ENCODE results near the gene RRBP1. TPM values are rescaled to one million over a fixed set of nuclear protein-coding genes. Genes with fewer than 3 reads are reported as not detected.

The RRBP1 gene
- total and polyA plus RNA-seq, 3 donors from 2014 or later: 93.8 to 146 (median 144) TPM

DNA sequence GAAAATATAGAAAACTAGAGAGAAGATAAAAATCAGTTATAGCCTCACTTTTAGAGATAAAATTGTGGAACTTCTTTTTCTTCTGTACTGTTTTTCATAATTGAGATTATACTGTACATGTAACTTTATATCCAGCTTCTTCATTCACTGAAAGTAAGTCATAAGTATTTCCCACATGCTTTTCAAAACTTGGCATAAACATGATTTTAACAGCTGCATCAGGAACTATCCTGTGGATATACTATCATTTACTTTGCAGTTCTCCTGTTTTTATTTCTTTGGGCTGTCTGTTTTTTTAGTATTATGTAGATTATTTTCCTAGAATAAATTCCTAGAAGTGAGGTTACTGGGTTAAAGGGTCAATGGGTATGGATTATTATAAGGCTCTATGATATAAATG is 97.4 kb downstream of the RRBP1 start:
- H3K4me3 ChIP-seq: no peak overlapping the region
- no peaks in the 10 kb centered on the region for H3K9me3 ChIP-seq
- no peak for TF ChIP-seq POLR2A (IDR thresholded peaks at IDR 0.05)
- TF ChIP-seq, protein P1, sequence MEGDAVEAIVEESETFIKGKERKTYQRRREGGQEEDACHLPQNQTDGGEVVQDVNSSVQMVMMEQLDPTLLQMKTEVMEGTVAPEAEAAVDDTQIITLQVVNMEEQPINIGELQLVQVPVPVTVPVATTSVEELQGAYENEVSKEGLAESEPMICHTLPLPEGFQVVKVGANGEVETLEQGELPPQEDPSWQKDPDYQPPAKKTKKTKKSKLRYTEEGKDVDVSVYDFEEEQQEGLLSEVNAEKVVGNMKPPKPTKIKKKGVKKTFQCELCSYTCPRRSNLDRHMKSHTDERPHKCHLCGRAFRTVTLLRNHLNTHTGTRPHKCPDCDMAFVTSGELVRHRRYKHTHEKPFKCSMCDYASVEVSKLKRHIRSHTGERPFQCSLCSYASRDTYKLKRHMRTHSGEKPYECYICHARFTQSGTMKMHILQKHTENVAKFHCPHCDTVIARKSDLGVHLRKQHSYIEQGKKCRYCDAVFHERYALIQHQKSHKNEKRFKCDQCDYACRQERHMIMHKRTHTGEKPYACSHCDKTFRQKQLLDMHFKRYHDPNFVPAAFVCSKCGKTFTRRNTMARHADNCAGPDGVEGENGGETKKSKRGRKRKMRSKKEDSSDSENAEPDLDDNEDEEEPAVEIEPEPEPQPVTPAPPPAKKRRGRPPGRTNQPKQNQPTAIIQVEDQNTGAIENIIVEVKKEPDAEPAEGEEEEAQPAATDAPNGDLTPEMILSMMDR (IDR thresholded peaks at IDR 0.05): no peak
- no peaks in the 10 kb centered on the region for H3K36me3 ChIP-seq (ENCODE audit: low read depth, missing control alignments)
- intact Hi-C loops (cut with DNase I; ENCODE audit: low total_unique reads): no loop called here
- peaks cover 15% of the 10 kb centered on the region for H3K4me1 ChIP-seq
- H3K27ac ChIP-seq: no peak overlapping the region
- H3K27me3 ChIP-seq: no peaks in the 10 kb centered on the region
- no peak for DNase-seq

DNA sequence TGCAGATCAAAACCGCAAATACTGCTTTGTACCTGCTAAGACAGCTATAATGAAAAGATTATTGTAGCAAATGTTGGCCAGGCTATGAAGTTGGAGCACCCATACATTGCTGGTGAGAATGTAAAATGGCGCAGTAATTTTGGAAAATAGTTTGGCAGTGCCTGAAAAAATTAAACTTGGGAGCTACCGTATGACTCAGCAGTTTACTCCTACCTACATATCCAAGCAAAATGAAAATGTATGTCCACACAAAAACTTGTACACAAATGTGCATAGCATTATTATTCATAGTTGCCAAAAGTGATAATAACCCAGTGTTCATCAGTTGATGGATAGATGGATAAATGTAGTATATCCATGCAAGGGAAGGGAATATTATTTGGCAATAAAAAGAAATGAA is 98.9 kb downstream of the RRBP1 start:
- Histone ChIP-seq H3K27me3 (no peaks in the 10 kb centered on the region), H3K4me1 (peaks cover 8% of the 10 kb centered on the region), H3K9me3 (no peaks in the 10 kb centered on the region), H3K4me3 (no peak overlapping the region), H3K36me3 (ENCODE audit: low read depth, missing control alignments) (no peaks in the 10 kb centered on the region), H3K27ac (no peak overlapping the region)
- intact Hi-C loops (cut with DNase I; ENCODE audit: low total_unique reads): no loop called here
- TF ChIP-seq, protein P1 (IDR thresholded peaks at IDR 0.05): no peak
- TF ChIP-seq POLR2A (IDR thresholded peaks at IDR 0.05): no peak
- 92 to 95% methylated on average over 3 of the region's 3 CpGs for WGBS, 2 donors
- DNase-seq: no peak

DNA sequence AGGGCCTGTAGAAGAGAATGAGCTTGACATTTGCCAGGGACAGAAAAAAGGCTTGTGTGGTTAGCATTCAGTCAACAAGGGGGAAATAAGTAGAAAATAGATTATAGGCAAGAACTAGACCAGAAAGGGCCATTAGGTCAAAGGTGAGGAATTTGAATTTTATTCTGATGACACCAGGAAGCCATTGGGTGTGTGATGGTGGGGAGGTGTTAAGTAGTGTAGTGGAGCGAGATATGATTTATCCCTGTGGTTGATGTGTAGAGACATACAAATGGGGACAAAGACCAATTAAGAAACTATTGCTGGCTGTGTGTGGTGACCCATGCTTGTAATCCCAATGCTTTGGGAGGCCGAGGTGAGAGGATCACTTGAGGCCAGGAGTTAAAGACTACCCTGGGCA is 101.1 kb downstream of the RRBP1 start:
- Histone ChIP-seq H3K4me1 (no peaks in the 10 kb centered on the region), H3K36me3 (ENCODE audit: low read depth, missing control alignments) (no peaks in the 10 kb centered on the region), H3K27ac (no peak overlapping the region), H3K4me3 (no peak overlapping the region), H3K27me3 (no peaks in the 10 kb centered on the region), H3K9me3 (no peaks in the 10 kb centered on the region)
- no peak for DNase-seq
- intact Hi-C loops (cut with DNase I; ENCODE audit: low total_unique reads): no loop called here
- 98% methylated on average over 2 of the region's 2 CpGs for WGBS, 2 donors
- TF ChIP-seq POLR2A (IDR thresholded peaks at IDR 0.05): no peak
- TF ChIP-seq, protein P1 (IDR thresholded peaks at IDR 0.05): no peak

DNA sequence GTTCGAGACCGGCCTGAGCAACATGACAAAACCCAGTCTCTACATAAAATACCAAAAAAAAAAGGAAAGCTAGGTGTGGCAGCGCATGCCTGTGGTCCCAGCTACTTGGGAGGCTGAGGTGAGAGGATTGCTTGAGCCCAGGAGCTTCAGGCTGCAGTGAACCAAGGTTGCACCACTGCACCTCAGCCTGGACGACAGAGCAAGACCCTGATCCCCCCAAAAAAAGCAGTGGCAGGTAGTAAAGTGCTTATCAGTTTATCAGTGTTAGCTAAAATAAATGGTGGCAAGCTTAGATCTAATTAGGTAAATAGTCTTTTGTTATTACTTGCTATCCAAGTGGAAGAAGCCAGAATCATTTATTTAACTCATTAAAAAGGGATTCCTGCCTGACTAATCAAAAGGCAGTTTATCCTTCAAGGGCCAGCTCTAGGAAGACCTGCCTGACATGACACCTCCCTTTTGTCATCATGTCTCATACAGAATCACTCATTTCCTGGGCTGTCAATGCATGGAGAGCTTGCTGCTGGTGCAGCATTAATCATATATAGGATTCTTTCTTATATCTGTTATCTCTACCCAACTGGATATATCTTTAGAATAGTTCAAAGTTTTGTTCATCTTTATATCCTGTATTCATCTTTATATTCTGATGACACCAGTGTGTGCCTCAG is 102.5 kb downstream of the RRBP1 start:
- Histone ChIP-seq H3K36me3 (ENCODE audit: low read depth, missing control alignments) (no peaks in the 10 kb centered on the region), H3K4me3 (no peak overlapping the region), H3K4me1 (no peaks in the 10 kb centered on the region), H3K27ac (no peak overlapping the region), H3K9me3 (no peaks in the 10 kb centered on the region), H3K27me3 (no peaks in the 10 kb centered on the region)
- no peak for DNase-seq
- TF ChIP-seq, protein P1 (IDR thresholded peaks at IDR 0.05): no peak
- no peak for TF ChIP-seq POLR2A (IDR thresholded peaks at IDR 0.05)
- intact Hi-C loops (cut with DNase I; ENCODE audit: low total_unique reads): no loop called here
- 78 to 97% methylated on average over 4 of the region's 4 CpGs for WGBS, 2 donors

DNA sequence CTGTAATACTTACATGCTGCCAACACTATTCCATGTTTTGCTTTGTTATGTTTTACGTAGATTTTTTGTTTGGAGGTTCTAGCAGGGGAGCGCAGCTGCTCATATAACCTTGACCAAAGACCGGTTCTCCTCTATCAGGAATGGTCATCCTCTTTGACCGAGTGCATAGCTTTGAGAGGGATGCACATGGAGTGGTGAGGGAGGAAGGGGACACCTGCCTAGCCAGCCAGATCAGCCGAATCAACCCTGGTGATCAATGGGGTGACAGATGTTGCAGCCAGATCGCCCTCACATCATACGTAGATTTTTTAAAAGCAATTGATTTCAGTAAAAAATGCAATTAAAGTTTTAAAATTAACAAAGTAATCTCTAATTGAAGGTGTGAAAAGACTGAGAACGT is 105.8 kb downstream of the RRBP1 start:
- Histone ChIP-seq H3K9me3 (no peaks in the 10 kb centered on the region), H3K36me3 (ENCODE audit: low read depth, missing control alignments) (no peaks in the 10 kb centered on the region), H3K4me3 (no peak overlapping the region), H3K27me3 (no peaks in the 10 kb centered on the region), H3K4me1 (peaks cover 16% of the 10 kb centered on the region), H3K27ac (no peak overlapping the region)
- TF ChIP-seq, protein P1 (IDR thresholded peaks at IDR 0.05): no peak
- no peak for TF ChIP-seq POLR2A (IDR thresholded peaks at IDR 0.05)
- 63% methylated on average over 8 of the region's 8 CpGs for WGBS, 2 donors
- no peak for DNase-seq
- intact Hi-C loops (cut with DNase I; ENCODE audit: low total_unique reads): no loop called here
